NCI-H187 (cell line): Measurements from ENCODE around the gene GINS2.

ENCODE experiments used
- DNase-seq, 2 experiments: peaks; one replicate each; lab custom pipeline; 2025; lab: John Stamatoyannopoulos, UW

The GINS2 gene

GRCh38 chr16:85639529-85640253, 49.1 kb downstream of the GINS2 start:
- DNase-seq: peak; percentile 45 to 46

GRCh38 chr16:85638695-85639409, 49.9 kb downstream of the GINS2 start:
- no peak for DNase-seq

DNA sequence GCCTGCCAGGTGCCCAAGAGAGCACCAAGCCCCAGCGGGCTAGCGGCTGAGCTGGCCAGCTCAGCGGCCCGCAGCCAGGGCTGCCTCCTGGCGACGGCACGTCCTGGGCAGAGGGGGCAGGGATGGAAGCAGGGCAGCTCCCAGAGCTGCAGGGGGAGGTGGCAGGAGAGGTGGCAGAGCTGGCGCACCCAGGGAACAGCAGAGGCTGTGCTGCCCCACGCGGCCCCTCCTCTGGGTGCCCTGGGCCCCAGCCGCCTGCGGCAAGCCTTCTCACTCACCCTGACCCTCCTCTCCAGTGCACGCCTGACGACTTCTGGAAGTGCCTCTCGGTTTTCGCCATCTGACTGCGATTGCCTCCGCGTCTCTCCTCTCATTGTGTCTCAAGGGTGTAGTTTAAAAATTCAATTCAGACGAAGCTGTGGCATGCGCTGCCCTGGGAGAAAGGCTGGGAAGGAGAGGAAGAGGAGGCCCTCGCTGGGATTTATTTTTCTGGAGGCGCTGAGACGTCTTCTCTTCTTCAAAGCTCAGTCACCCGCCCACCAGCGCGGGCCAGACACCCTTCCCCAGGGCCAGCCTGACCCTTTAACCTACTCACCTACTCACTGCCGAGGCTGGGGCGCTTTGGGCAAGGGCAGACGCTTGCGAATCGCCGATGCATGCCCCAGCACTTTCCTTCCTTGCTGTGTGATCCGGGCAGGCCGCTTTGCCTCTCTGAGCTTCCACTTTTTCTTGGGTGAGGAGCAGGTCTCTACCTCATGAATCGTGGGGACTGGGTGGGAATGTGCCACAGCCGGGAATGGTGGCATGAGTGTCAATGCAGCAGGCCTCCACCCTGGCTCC, 50.7 kb downstream of the GINS2 start:
- DNase-seq: peak in 1 of 2 experiments; percentile 39

DNA sequence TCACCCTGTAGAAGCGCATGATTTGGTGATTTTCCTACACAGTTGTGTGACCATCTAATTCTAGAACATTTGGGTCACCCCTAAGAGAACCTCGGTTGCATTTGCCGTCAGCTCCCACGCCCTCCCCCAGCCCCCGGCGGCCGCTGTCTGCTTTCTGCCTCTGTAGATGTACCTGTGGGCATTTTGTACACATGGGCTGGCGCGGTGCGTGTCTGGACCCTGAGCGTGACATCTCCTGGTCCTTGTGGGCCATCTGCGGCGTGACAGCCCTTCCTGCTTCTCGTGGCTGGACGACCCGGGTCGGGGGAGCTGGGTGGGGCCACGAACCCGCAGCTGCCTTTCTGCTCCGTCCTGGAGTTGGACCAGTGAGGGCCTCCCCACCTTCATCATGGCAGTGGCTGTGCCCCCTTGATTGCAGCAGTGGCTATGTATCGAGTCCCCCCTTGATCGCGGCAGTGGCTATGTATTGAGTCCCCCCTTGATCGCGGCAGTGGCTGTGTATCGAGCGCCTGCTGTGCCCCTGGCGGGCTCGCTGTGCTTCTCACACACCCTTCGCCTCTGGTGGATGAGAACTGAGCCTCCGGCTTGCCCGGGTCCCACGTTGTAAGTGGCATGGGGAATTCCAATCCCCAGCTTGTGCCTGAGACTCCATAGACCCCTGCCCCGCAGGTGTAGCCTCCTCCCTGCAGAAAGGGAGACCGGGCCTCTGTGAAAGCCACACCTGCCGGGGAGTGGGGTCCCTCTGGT, 51.5 kb downstream of the GINS2 start:
- no peak for DNase-seq

DNA sequence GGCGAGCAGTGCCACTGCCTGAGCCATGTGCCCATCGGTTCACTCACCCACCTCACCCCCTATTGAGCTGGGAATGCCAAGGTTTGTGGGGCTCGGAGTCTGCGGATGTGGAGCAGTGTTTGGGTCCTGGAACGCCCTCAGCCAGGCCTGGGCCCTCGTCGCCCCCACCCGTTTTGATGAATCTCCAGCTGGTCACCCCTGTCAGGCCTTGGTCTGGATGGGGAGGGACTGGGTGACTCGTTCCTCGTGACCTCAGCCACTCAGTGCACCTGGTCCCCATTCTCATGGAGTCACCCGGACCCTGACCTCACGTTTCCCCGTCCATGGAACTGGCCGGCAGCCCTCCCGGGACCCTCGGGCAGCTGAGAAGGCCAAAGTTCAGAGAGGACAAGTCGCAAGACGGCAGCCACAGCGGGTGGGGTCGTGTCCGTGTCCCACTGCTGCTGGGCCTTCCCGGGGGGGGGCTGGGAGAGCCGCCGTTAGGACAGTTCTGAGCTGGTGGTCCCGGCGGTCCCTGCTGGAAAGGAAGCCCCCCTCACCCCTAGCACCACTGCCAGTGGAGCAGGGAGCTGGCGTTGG, 52.4 kb downstream of the GINS2 start:
- DNase-seq: no peak

DNA sequence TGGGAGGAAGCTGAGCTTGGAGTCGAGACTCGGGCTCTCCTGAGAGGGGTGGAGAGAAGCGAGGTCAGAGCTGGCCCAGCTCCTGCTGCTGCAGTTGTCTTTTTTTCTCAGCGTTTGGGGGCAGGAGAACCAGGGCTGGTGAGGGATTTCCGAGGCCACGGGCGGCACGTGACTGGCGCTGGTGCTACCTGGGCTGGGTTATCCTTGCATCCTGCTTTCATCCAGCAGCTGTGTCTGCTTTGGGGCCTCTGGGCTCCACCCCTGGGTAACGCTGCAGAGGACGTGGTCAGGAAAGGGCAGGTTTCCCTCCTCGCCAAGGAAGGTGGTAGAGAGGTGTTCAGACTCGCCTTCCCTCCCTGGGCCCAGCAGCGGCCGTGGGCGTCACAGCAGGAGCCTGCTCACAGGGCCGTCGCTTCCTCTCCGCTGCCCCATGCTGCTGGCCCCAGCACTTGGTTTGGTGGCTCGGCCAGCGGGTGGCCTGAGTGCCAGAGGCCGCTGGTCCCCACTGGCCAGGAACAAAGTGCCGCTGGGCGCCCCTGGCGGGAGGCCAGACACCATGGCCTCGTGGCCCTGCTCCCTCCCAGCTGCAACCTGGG, 53.1 kb downstream of the GINS2 start:
- no peak for DNase-seq

- DNase-seq: no peak
Measured at GRCh38 chr16:85634747-85635544, 53.8 kb downstream of the GINS2 start.

DNA sequence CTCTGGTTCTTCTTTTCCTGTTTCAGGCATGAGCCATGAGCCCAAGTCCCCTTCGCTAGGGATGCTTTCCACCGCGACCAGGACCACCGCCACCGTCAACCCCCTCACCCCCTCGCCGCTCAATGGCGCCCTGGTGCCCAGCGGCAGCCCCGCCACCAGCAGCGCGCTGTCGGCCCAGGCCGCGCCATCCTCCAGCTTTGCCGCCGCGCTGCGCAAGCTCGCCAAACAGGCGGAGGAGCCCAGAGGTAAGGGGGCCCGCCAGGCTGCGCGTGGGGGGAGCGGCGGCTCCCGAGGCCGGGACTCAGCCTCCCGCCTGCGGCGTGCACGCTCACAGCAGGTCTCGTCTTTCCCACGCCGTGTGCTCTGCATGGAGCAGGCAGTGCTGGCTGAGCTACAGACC, 54.9 kb downstream of the GINS2 start:
- DNase-seq: no peak

DNA sequence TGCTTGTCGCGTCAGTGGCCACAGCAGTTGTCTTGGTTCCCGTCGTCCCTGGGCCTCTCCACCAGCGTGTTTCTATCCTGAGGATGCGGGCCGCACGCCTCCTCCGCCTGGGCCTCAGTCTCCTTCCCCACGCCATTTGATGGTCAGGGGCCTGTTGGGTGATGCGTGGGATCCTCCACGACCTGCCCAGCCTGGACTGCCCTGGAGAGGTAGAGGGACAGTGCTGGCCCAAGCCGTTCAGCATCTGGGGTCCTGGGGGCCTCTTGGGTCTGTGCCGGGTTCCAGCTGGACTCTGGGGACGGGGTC, 55.4 kb downstream of the GINS2 start:
- DNase-seq: no peak

DNA sequence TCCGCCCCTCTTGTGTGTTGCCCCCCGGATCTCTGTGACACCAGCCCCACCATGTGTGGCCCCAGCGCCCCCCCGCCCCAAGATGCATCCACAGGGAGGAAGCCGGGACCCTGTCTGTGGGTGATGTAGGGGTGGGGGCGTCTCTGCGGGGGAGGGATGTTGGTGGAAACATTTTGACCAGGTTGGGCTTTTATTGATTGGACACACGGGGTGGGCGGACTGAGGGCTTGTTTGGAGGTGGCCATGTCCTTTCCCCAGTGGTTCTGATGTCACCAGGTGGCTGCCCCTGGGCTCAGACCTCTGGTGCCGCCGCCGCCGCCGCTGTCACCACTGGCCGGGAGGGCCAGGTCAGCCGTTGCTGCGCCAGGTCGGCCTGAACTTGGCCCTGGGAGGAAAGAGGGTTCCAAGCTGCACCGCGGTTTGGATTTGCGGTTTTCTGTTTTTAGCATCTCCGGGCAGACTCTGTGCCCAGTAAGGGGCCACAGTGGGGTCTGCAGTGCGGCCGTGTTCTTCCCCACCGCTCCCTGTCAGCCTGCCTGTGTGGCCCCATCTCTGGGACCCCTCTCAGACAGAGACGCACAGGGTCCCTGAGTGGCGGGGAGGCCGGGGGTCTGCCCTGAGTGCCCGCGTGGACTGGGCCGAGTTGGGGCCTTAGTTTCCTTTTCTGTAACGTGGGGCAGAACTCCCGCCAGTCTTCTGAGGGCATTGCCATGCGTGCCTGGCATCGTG, 55.9 kb downstream of the GINS2 start:
- DNase-seq: no peak

GRCh38 chr16:85631802-85632393, 56.9 kb downstream of the GINS2 start:
- DNase-seq: no peak

DNA sequence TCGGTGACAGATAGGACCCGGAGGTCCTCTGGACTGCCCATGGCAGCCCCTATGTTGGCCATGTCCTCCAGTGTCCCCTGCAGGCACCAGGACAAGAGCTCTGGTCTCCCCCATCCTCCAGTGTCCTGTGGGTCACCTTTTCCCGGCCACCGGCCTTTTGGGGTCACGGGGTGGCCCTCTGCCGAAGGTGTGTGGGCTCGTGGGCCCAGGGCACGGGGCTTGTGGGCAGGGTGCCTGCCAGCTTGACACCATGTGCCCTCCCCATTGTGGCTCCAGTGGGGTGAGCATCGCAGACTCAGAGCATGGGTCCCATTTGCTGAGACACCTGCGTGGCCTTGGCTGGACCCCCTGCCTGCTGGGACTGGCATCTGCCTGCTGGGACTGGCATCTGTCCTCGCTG, 57.5 kb downstream of the GINS2 start:
- no peak for DNase-seq

DNA sequence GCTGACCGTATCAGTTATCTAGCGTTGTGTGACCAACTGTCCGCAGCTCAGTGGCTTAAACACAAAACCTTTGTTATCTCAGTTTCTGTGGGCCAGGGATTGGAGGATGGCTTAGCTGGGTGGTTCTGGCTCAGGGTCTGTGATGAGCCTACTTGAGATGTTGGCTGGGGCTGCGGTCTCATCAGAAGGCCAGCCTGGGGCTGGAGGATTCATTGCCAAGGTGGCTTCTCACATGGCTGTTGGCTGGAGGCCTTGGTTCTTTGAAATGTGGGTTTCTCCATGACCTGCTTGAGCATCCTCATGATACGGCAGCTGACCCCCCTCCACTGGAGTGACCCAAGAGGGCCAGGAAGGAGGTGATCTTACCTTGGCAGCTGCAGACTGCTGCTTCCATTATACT, 58.9 kb downstream of the GINS2 start:
- no peak for DNase-seq

GRCh38 chr16:85629326-85629725, 59.4 kb downstream of the GINS2 start:
- no peak for DNase-seq

- no peak for DNase-seq
Measured at GRCh38 chr16:85628645-85629044, 60.1 kb downstream of the GINS2 start.

GRCh38 chr16:85628265-85628556, 60.5 kb downstream of the GINS2 start:
- no peak for DNase-seq

DNA sequence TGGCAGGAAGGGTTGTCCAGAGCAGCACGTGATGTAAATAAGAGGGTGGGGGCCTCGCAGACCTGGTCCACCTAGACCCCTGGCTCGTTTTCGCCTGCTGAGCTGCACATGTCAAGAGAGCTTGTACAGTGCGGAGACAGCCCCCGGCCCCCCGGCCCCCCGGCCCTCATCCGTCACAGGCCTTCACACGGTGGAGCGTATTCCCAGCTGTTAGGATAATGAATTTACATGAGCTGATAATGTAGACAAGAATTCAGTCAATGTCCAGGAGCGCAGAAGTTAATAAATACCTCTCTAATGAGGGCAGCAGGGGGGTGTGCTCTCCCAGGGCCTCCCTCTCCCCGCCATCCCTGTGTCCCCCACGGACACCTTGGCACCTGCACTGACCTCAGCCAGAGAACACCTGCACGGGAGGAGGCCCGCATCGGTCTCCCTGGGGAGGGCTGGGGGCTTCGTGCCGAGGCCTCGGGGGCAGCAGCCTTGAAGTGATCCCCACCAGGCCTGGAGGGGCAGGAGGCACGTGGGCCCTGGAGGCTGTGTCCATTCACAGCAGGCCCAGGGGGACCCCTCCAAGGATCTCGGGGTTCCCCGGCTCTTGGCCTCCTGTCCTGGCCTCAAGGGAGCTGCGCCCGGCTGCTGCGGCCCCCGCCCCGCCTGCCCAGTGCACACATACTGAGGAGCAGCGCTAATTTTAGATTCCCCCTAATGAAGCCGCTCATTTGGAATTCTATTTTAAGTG, 61.1 kb downstream of the GINS2 start:
- DNase-seq: no peak

DNA sequence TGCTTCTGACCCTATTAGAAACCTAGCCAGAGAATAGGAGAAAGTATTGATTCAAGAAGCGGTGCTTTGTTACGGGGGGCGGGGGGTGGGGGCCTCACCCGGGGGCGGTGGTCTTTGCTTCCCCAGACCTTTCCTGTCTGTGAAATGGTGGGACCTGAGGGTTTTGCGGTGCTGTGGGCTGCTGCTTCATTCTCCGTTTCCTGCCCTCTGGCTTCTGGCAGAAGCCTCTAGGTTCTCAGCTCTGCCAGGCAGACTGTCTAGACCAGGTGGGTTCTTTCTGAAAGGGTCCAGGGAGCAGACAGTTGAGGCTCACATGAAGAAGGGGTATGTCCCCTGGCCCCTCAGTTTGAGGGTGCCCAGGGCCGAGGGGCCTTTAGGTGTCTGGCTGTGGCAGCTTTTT, 61.7 kb downstream of the GINS2 start:
- no peak for DNase-seq
